ENCODE measurements around the gene VAC14.

GRCh38 chr16:70695331-70696070, 105.5 kb downstream of the VAC14 start:
- TF ChIP-seq CTCF (IDR thresholded peaks at IDR 0.05) (no peak), EP300 (IDR thresholded peaks at IDR 0.05) (no peak), POLR2A (IDR thresholded peaks at IDR 0.05) (no peak), POLR2AphosphoS5 (IDR thresholded peaks at IDR 0.05) (no peak)
